SU-DHL-6 (cell line): ENCODE measurements around the gene OR11A1.

Experiments used
- H2AFZ ChIP-seq: fragments of 200-600 bp; sonication (generic); 2 replicates; pipeline ENCODE4 v1.6.1; 2014; ENCODE audit warnings: low read depth, mild to moderate bottlenecking, moderate library complexity, mixed read lengths, antibody characterized with exemption, low read length; ENCODE audit not compliant: severe bottlenecking
- H3F3A ChIP-seq: fragments of 200-600 bp; shearing (Covaris generic); 2 replicates; pipeline ENCODE4 v1.6.0; 2016; ENCODE audit warnings: antibody characterized with exemption, mild to moderate bottlenecking; ENCODE audit not compliant: insufficient read depth
- H3K27ac ChIP-seq: fragments of 200-600 bp; sonication (generic); 2 replicates; pipeline ENCODE4 v1.5.1; 2016; ENCODE audit warnings: low read depth, mild to moderate bottlenecking, low read length, moderate library complexity, mixed read lengths
- H3K27me3 ChIP-seq: fragments of 200-600 bp; sonication (generic), shearing (Covaris generic); 2 replicates; pipeline ENCODE4 v1.6.0; 2014; ENCODE audit warnings: mild to moderate bottlenecking, low read length
- H3K36me3 ChIP-seq: fragments of 200-600 bp; sonication (generic); 2 replicates; pipeline ENCODE4 v1.6.1; 2014; ENCODE audit warnings: mild to moderate bottlenecking, low read length, mixed read lengths
- H3K4me2 ChIP-seq: fragments of 300-600, 200-600 bp; shearing (Covaris generic), sonication (generic); 2 replicates; pipeline ENCODE4 v1.6.0; 2014; ENCODE audit warnings: low read length, low read depth, mild to moderate bottlenecking; ENCODE audit not compliant: poor library complexity, severe bottlenecking
- H3K4me3 ChIP-seq: fragments of 200-600 bp; sonication (generic); 2 replicates; pipeline ENCODE4 v1.5.1; 2014; ENCODE audit warnings: antibody characterized with exemption, low read length, mild to moderate bottlenecking, mixed read lengths; ENCODE audit not compliant: insufficient read depth, poor library complexity, severe bottlenecking
- H3K79me2 ChIP-seq: fragments of 200-600 bp; sonication (generic); 2 replicates; pipeline ENCODE4 v1.6.1; 2014; ENCODE audit warnings: mild to moderate bottlenecking, low read length, moderate library complexity; ENCODE audit not compliant: insufficient read depth
- H3K9ac ChIP-seq: fragments of 200-600 bp; sonication (generic); 2 replicates; pipeline ENCODE4 v1.7.0; 2014; ENCODE audit warnings: mild to moderate bottlenecking, low read length
- H3K9me2 ChIP-seq: fragments of 200-600 bp; sonication (generic); replicated peaks from 2 replicates; pipeline ENCODE4 v1.6.1; 2014; ENCODE audit warnings: low read length; ENCODE audit not compliant: insufficient read depth
- H3K9me3 ChIP-seq: fragments of 200-600 bp; sonication (generic); 2 replicates; pipeline ENCODE4 v1.6.1; 2014; ENCODE audit warnings: low read length, mixed read lengths; ENCODE audit not compliant: insufficient read depth
- H4K20me1 ChIP-seq: fragments of 200-600 bp; sonication (generic); 2 replicates; pipeline ENCODE4 v1.6.1; 2014; ENCODE audit warnings: low read depth, mild to moderate bottlenecking, antibody characterized with exemption, low read length, moderate library complexity, mixed read lengths
- CTCF ChIP-seq: fragments of 200-600 bp; sonication (generic); IDR thresholded peaks from one replicate; pipeline ENCODE4 v1.5.1; 2017; ENCODE audit warnings: antibody characterized with exemption, mild to moderate bottlenecking, low read length, moderate library complexity; ENCODE audit not compliant: insufficient read depth, poor library complexity, severe bottlenecking
- EZH2phosphoT487 ChIP-seq: fragments of 200-600 bp; sonication (generic), shearing (Covaris generic); conservative IDR thresholded peaks from 2 replicates; pipeline ENCODE4 v1.6.1; 2018; ENCODE audit warnings: mild to moderate bottlenecking, antibody characterized with exemption, low read length, moderate library complexity, mixed read lengths

Gene OR11A1

GRCh38 chr6:29500594-29500993, 43.7 kb upstream of the OR11A1 start:
- no peaks in the 10 kb centered on the region for H3K79me2 ChIP-seq

GRCh38 chr6:29499704-29500103, 42.8 kb upstream of the OR11A1 start:
- Histone ChIP-seq H3K9me2 (no peaks in the 10 kb centered on the region), H3K27me3 (no peaks in the 10 kb centered on the region), H4K20me1 (no peaks in the 10 kb centered on the region), H3K79me2 (no peaks in the 10 kb centered on the region), H3K36me3 (no peaks in the 10 kb centered on the region), H3F3A (no peaks in the 10 kb centered on the region), H3K9ac (no peak overlapping the region), H3K4me2 (no peak overlapping the region), H2AFZ (no peak overlapping the region), H3K27ac (no peak overlapping the region), H3K9me3 (no peaks in the 10 kb centered on the region), H3K4me3 (no peak overlapping the region)
- TF ChIP-seq CTCF (no peak), EZH2phosphoT487 (no peak)

More at GRCh38 chr6:29500594-29500993, 43.7 kb upstream of the OR11A1 start:
- no peak overlapping the region for H3K27ac ChIP-seq
- no peaks in the 10 kb centered on the region for H3K27me3 ChIP-seq
- no peak overlapping the region for H2AFZ ChIP-seq
- no peak for TF ChIP-seq CTCF
- TF ChIP-seq EZH2phosphoT487, result no peak
- no peaks in the 10 kb centered on the region for H4K20me1 ChIP-seq
- no peaks in the 10 kb centered on the region for H3K9me2 ChIP-seq
- H3K9me3 ChIP-seq, result no peaks in the 10 kb centered on the region
- H3F3A ChIP-seq, result no peaks in the 10 kb centered on the region
- no peak overlapping the region for H3K4me3 ChIP-seq
- no peak overlapping the region for H3K4me2 ChIP-seq
- H3K9ac ChIP-seq, result no peak overlapping the region
- H3K36me3 ChIP-seq, result no peaks in the 10 kb centered on the region

- H4K20me1 ChIP-seq, result no peaks in the 10 kb centered on the region
Measured at GRCh38 chr6:29496961-29497360, 40.1 kb upstream of the OR11A1 start.

More at GRCh38 chr6:29496961-29497360, 40.1 kb upstream of the OR11A1 start:
- no peak overlapping the region for H2AFZ ChIP-seq
- H3K9me3 ChIP-seq, result no peaks in the 10 kb centered on the region
- H3K9me2 ChIP-seq, result no peaks in the 10 kb centered on the region
- H3K4me2 ChIP-seq, result no peak overlapping the region
- H3K4me3 ChIP-seq, result no peak overlapping the region
- H3K27me3 ChIP-seq, result no peaks in the 10 kb centered on the region
- no peak overlapping the region for H3K9ac ChIP-seq
- H3K27ac ChIP-seq, result no peak overlapping the region
- H3F3A ChIP-seq, result no peaks in the 10 kb centered on the region
- TF ChIP-seq CTCF, result no peak
- TF ChIP-seq EZH2phosphoT487, result no peak
- H3K79me2 ChIP-seq, result no peaks in the 10 kb centered on the region
- no peaks in the 10 kb centered on the region for H3K36me3 ChIP-seq
